Mammary epithelial cell (primary cell): ENCODE measurements around the gene P3R3URF.

Experiments
- EZH2 ChIP-seq: IDR thresholded peaks from 2 replicates; pipeline ENCODE4 v1.6.1; 2012; ENCODE audit warnings: low read length, inconsistent platforms, borderline replicate concordance
- TF ChIP-seq, protein P1 (sequence below), 2 donors: IDR thresholded peaks in 1 of 2; conservative IDR thresholded peaks in 1 of 2; 2 replicates each; pipeline ENCODE4 v1.5.1; 2011 to 2012; ENCODE audit warnings: inconsistent platforms in 2 of 2, low read length in 2 of 2, mild to moderate bottlenecking in 2 of 2, control low read depth in 1 of 2, low read depth in 1 of 2; ENCODE audit not compliant: insufficient read depth in 1 of 2; ENCODE audit errors: extremely low read depth in 1 of 2

- TF ChIP-seq, protein P1, sequence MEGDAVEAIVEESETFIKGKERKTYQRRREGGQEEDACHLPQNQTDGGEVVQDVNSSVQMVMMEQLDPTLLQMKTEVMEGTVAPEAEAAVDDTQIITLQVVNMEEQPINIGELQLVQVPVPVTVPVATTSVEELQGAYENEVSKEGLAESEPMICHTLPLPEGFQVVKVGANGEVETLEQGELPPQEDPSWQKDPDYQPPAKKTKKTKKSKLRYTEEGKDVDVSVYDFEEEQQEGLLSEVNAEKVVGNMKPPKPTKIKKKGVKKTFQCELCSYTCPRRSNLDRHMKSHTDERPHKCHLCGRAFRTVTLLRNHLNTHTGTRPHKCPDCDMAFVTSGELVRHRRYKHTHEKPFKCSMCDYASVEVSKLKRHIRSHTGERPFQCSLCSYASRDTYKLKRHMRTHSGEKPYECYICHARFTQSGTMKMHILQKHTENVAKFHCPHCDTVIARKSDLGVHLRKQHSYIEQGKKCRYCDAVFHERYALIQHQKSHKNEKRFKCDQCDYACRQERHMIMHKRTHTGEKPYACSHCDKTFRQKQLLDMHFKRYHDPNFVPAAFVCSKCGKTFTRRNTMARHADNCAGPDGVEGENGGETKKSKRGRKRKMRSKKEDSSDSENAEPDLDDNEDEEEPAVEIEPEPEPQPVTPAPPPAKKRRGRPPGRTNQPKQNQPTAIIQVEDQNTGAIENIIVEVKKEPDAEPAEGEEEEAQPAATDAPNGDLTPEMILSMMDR (conservative IDR thresholded peaks at IDR 0.05 in 1 of 2, IDR thresholded peaks at IDR 0.05 in 1 of 2; ENCODE audit: extremely low read depth in 1 of 2, insufficient read depth in 1 of 2, low read depth in 1 of 2, low read length in 2 of 2) = no peak
- no peak for TF ChIP-seq EZH2
These were observed 6.4 kb downstream of the P3R3URF start for GRCh38 chr1:46169811-46170454.
